HG03442 (cell line): ENCODE data around the gene LORICRIN.
"Not testable (repeated sequence)": the region's sequence is repeated elsewhere in the genome, so short reads cannot be mapped to it uniquely, and the experiment has no call there.

Experiments
- ATAC-seq: cut with Tn5 transposase; IDR thresholded peaks from one replicate; pipeline ENCODE4 v1.9.1; 2021; ENCODE audit warnings: mild to moderate bottlenecking, moderate library complexity; ENCODE audit not compliant: unreplicated experiment

The LORICRIN gene

GRCh38 chr1:153259387-153259786 lies at the start of gene LORICRIN:
Gene LORICRIN, plus strand, starts transcription at chr1:153259687. Its CDS starts 1,263 bp downstream, at chr1:153260950.
- no peak for ATAC-seq

GRCh38 chr1:153210206-153210605 lies 49.3 kb upstream of the LORICRIN start:
- ATAC-seq: no peak

GRCh38 chr1:153212201-153212600 lies 47.3 kb upstream of the LORICRIN start:
- no peak for ATAC-seq

- no peak for ATAC-seq
These were observed 46.0 kb upstream of the LORICRIN start for GRCh38 chr1:153213519-153213918.

GRCh38 chr1:153217212-153217611 lies 42.3 kb upstream of the LORICRIN start, which contains the start of gene PRR9:
Gene PRR9, plus strand, starts transcription at chr1:153217584. Its CDS starts 561 bp downstream, at chr1:153218145.
- ATAC-seq: no peak

- no peak for ATAC-seq
These were observed 41.6 kb upstream of the LORICRIN start for GRCh38 chr1:153217744-153218416.

GRCh38 chr1:153220606-153221303 lies 38.7 kb upstream of the LORICRIN start:
- no peak for ATAC-seq

GRCh38 chr1:153223040-153223891 lies 36.2 kb upstream of the LORICRIN start:
- ATAC-seq: peak; percentile 69

GRCh38 chr1:153227810-153228209 lies 31.7 kb upstream of the LORICRIN start:
- no peak for ATAC-seq

GRCh38 chr1:153228491-153228890 lies 31.0 kb upstream of the LORICRIN start:
- no peak for ATAC-seq

GRCh38 chr1:153229076-153229829 lies 30.2 kb upstream of the LORICRIN start:
- not testable (repeated sequence) for ATAC-seq

- ATAC-seq: no peak
These were observed 28.1 kb upstream of the LORICRIN start for GRCh38 chr1:153231363-153231762.

- ATAC-seq: no peak
These were observed 27.7 kb upstream of the LORICRIN start for GRCh38 chr1:153231785-153232184.

- ATAC-seq: no peak
These were observed 26.9 kb upstream of the LORICRIN start for GRCh38 chr1:153232553-153232952.

- ATAC-seq: no peak
These were observed 26.0 kb upstream of the LORICRIN start for GRCh38 chr1:153233448-153233847.

- ATAC-seq: no peak
These were observed 21.0 kb upstream of the LORICRIN start for GRCh38 chr1:153238527-153238926.

GRCh38 chr1:153242160-153242559 lies 17.3 kb upstream of the LORICRIN start:
- ATAC-seq: no peak

GRCh38 chr1:153245466-153245865 lies 14.0 kb upstream of the LORICRIN start:
- no peak for ATAC-seq

- ATAC-seq: no peak
These were observed 13.5 kb upstream of the LORICRIN start for GRCh38 chr1:153246018-153246417.

- ATAC-seq: no peak
These were observed 12.7 kb upstream of the LORICRIN start for GRCh38 chr1:153246825-153247224.
